ENCODE data around the gene OSBPL6. TPM values are rescaled to one million over a fixed set of nuclear protein-coding genes. Genes with fewer than 3 reads are reported as not detected.
"Not testable (repeated sequence)": the region's sequence is repeated elsewhere in the genome, so short reads cannot be mapped to it uniquely, and the experiment has no call there.

OSBPL6 gene
- total RNA-seq, 4 donors from 2014 or later = 11.6 to 51.1 (median 40.7) TPM

- H3K36me3 ChIP-seq = no peaks in the 10 kb centered on the region
- in situ Hi-C loops (cut with MboI; ENCODE audit: low sequenced_read_pairs in 4 of 4) (no loop called here), intact Hi-C loops (cut with DNase I; ENCODE audit: low total_unique reads) (loop anchor here (2.0 to 5.0 kb wide), 5 partner anchors 54 to 218 kb away; no protein-coding TSS in a partner anchor)
- ATAC-seq = peak; percentile 38 to 47
- H3K27ac ChIP-seq = peak overlapping the region; percentile 92 to 98 (median 94)
- peak overlapping the region; percentile 76 to 98 (median 84) for H3K4me3 ChIP-seq
- H3K4me1 ChIP-seq = peaks cover 25 to 38% of the 10 kb centered on the region in 2 donors
- H3K9me3 ChIP-seq = no peaks in the 10 kb centered on the region
- H3K27me3 ChIP-seq = no peaks in the 10 kb centered on the region
- DNase-seq = peak; percentile 44 to 60
- TF ChIP-seq CTCF (IDR thresholded peaks at IDR 0.05 in 4 of 5, conservative IDR thresholded peaks at IDR 0.05 in 1 of 5) (no peak), POLR2A (IDR thresholded peaks at IDR 0.05) (no peak)
These were observed 483 bp downstream of the OSBPL6 start for GRCh38 chr2:178194600-178195389.

DNA sequence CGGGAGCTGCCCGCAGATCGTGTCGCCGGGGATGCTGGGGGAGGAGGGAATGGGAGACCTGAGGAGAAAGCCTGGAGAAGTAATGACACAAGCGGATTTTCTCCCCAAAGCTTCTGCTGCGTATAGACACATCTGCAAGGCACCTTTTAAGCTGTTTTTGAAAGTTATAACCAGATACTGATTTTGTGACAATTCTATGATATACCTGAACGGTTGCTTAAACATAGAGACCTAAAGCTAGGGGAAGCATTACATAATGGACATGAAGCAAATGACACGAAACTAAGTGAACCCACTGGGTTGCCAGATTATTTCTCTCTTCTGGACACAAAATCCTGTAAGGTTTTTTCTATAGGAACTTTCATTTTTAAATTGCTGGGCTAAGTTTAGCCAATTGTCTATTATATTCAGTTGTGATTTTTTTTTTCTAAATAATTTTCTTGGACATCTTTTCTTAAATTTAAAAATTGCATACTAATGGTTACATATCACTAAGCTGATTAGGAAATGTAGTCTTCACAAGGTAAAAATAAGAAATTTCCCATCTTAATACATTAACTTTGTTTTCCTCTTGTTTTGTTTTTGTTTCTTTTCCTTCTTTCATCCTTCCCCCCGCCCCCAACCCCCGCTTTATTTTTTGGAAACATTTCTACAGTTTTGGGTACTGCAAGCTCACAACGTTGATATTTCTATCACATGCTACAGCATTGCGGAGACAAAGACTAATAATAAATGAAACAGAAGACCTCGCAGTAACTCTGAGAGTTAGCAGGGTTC, 1.3 kb downstream of the OSBPL6 start:
- Histone ChIP-seq H3K27ac (peak overlapping the region; percentile 92 to 98 (median 94)), H3K27me3 (no peaks in the 10 kb centered on the region), H3K9me3 (no peaks in the 10 kb centered on the region), H3K36me3 (no peaks in the 10 kb centered on the region), H3K4me1 (peaks cover 32 to 44% of the 10 kb centered on the region in 2 donors), H3K4me3 (peak overlapping the region; percentile 76 to 98 (median 84))
- intact Hi-C loops (cut with DNase I; ENCODE audit: low total_unique reads) = loop anchor here (2.0 kb wide), 3 partner anchors 53 to 101 kb away; no protein-coding TSS in a partner anchor
- in situ Hi-C loops (cut with MboI; ENCODE audit: low sequenced_read_pairs in 4 of 4) = no loop called here
- ATAC-seq (no peak), DNase-seq (no peak)
- TF ChIP-seq POLR2A (IDR thresholded peaks at IDR 0.05) (no peak), CTCF (IDR thresholded peaks at IDR 0.05 in 4 of 5, conservative IDR thresholded peaks at IDR 0.05 in 1 of 5) (no peak)

- DNase-seq (no peak), ATAC-seq (no peak)
- H3K4me1 ChIP-seq = peaks cover 34 to 56% of the 10 kb centered on the region in 2 donors
- H3K27ac ChIP-seq = no peak overlapping the region
- no peaks in the 10 kb centered on the region for H3K27me3 ChIP-seq
- TF ChIP-seq POLR2A (IDR thresholded peaks at IDR 0.05) = no peak
- TF ChIP-seq CTCF (IDR thresholded peaks at IDR 0.05 in 4 of 5, conservative IDR thresholded peaks at IDR 0.05 in 1 of 5) = no peak
- no peaks in the 10 kb centered on the region for H3K9me3 ChIP-seq
- intact Hi-C loops (cut with DNase I; ENCODE audit: low total_unique reads) (no loop called here), in situ Hi-C loops (cut with MboI; ENCODE audit: low sequenced_read_pairs in 4 of 4) (no loop called here)
- H3K36me3 ChIP-seq = no peaks in the 10 kb centered on the region
- H3K4me3 ChIP-seq = no peak overlapping the region
These were observed 3.5 kb downstream of the OSBPL6 start for GRCh38 chr2:178197791-178198190.

DNA sequence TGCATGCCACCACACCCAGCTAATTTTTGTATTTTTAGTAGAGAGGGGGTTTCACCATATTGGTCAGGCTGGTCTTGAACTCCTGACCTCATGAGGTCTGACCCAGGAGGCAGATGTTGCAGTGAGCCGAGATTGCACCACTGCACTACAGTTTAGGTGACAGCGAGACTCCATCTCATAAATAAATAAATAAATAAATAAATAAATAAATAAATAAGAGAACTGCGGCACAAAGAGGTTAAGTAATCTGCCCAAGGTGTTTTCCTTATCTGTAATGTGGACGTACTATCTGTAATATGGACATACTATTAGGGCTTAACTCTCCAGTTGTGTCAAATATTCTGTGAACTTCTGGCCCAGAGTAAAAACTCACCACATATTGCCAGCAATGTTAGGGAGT, 4.1 kb downstream of the OSBPL6 start:
- in situ Hi-C loops (cut with MboI; ENCODE audit: low sequenced_read_pairs in 4 of 4); H3K27me3 ChIP-seq; DNase-seq; H3K27ac ChIP-seq; ATAC-seq; H3K4me3 ChIP-seq; H3K36me3 ChIP-seq; intact Hi-C loops (cut with DNase I; ENCODE audit: low total_unique reads); H3K9me3 ChIP-seq: not testable (repeated sequence)
- peaks cover 34 to 61% of the 10 kb centered on the region in 2 donors for H3K4me1 ChIP-seq

GRCh38 chr2:178199334-178199733, 5.0 kb downstream of the OSBPL6 start:
- Histone ChIP-seq H3K36me3 (no peaks in the 10 kb centered on the region), H3K4me1 (peaks cover 34 to 68% of the 10 kb centered on the region in 2 donors), H3K9me3 (no peaks in the 10 kb centered on the region), H3K27me3 (no peaks in the 10 kb centered on the region), H3K27ac (peak overlapping the region in 3 of 4 donors; percentile 8 to 51 (median 23)), H3K4me3 (no peak overlapping the region)
- intact Hi-C loops (cut with DNase I; ENCODE audit: low total_unique reads) (no loop called here), in situ Hi-C loops (cut with MboI; ENCODE audit: low sequenced_read_pairs in 4 of 4) (no loop called here)
- TF ChIP-seq CTCF (IDR thresholded peaks at IDR 0.05 in 4 of 5, conservative IDR thresholded peaks at IDR 0.05 in 1 of 5) (no peak), POLR2A (IDR thresholded peaks at IDR 0.05) (no peak)
- ATAC-seq (no peak), DNase-seq (no peak)

All from gastrocnemius medialis (tissue), 4 donors.